K562 (cell line): Measurements from ENCODE around the gene TMEM167A. TPM values are rescaled to one million over a fixed set of nuclear protein-coding genes. Genes with fewer than 3 reads are reported as not detected.

ENCODE experiments used
- ARID3A ChIP-seq: IDR thresholded peaks from 2 replicates; pipeline ENCODE4 v1.6.1; 2012; ENCODE audit warnings: low read depth, low read length, improper control_type of control experiment, borderline replicate concordance
- ATF1 ChIP-seq, 2 experiments: fragments of 450-650 bp in 1 of 2; IDR thresholded peaks; 2 replicates each; pipeline ENCODE4 v1.6.1; 2016; ENCODE audit warnings: missing compliant biosample characterization in 1 of 2, missing genetic modification characterization in 1 of 2
- EP300 ChIP-seq: IDR thresholded peaks from 2 replicates; pipeline ENCODE4 v1.6.1; 2012; ENCODE audit warnings: low read length, improper control_type of control experiment
- HMGN3 ChIP-seq: IDR thresholded peaks from 2 replicates; pipeline ENCODE4 v1.6.1; 2011; ENCODE audit warnings: borderline replicate concordance, low read depth, mild to moderate bottlenecking, mixed read lengths, low read length; ENCODE audit not compliant: insufficient read length; ENCODE audit errors: extremely low read depth
- HOXB6 ChIP-seq: fragments of 250-450 bp; sonication (Bioruptor Pico); IDR thresholded peaks from 2 replicates; pipeline ENCODE4 v1.5.1; 2022; ENCODE audit warnings: mild to moderate bottlenecking, borderline replicate concordance
- KAT2B ChIP-seq: IDR thresholded peaks from one replicate; pipeline ENCODE4 v1.6.1; 2012; ENCODE audit warnings: low read depth, mild to moderate bottlenecking, control low read depth, inconsistent platforms, low read length, moderate library complexity
- L3MBTL2 ChIP-seq: fragments of 450-650 bp; IDR thresholded peaks from 2 replicates; pipeline ENCODE4 v1.6.1; 2016; ENCODE audit warnings: mild to moderate bottlenecking, moderate library complexity
- MECOM ChIP-seq: fragments of 250-450 bp; sonication (Bioruptor Pico); IDR thresholded peaks from 2 replicates; pipeline ENCODE4 v1.8.0; 2022; ENCODE audit warnings: inconsistent platforms
- MEF2A ChIP-seq: IDR thresholded peaks from 2 replicates; pipeline ENCODE4 v1.6.1; 2011; ENCODE audit warnings: low read depth, mild to moderate bottlenecking, low read length, moderate library complexity; ENCODE audit not compliant: control insufficient read depth
- PCBP1 ChIP-seq: fragments of 200-400 bp; formaldehyde crosslinking; IDR thresholded peaks from 2 replicates; pipeline ENCODE4 v1.6.1; 2018; ENCODE audit warnings: mild to moderate bottlenecking, low read depth, low read length; ENCODE audit not compliant: poor library complexity, severe bottlenecking
- POLR2G ChIP-seq: fragments of 200-400 bp; formaldehyde crosslinking; IDR thresholded peaks from 2 replicates; pipeline ENCODE4 v1.6.1; 2017; ENCODE audit warnings: low read depth, mild to moderate bottlenecking, antibody characterized with exemption, low read length, moderate library complexity
- POLR2H ChIP-seq: IDR thresholded peaks from 2 replicates; pipeline ENCODE4 v1.6.1; 2016; ENCODE audit warnings: missing genetic modification characterization, low read depth, mild to moderate bottlenecking, control low read depth, missing compliant biosample characterization, moderate library complexity
- RFX5 ChIP-seq: IDR thresholded peaks from 2 replicates; pipeline ENCODE4 v1.6.1; 2011; ENCODE audit warnings: low read depth, mild to moderate bottlenecking, improper control_type of control experiment, low read length
- SMARCC2 ChIP-seq: fragments of 450-650 bp; IDR thresholded peaks from 2 replicates; pipeline ENCODE4 v1.6.1; 2017; ENCODE audit warnings: antibody characterized with exemption, moderate library complexity, mild to moderate bottlenecking, low read depth
- SP2 ChIP-seq: IDR thresholded peaks from 2 replicates; pipeline ENCODE4 v1.6.1; 2011; ENCODE audit warnings: mild to moderate bottlenecking, low read depth, low read length, moderate library complexity; ENCODE audit not compliant: poor library complexity, severe bottlenecking; ENCODE audit errors: extremely low read depth
- TCFL5 ChIP-seq: fragments of 250-450 bp; sonication (Bioruptor Pico); conservative IDR thresholded peaks from 2 replicates; pipeline ENCODE4 v1.6.1; 2021; ENCODE audit warnings: mild to moderate bottlenecking, moderate library complexity, matching md5 sums
- YBX1 ChIP-seq: fragments of 450-650 bp; IDR thresholded peaks from 2 replicates; pipeline ENCODE4 v1.7.1; 2016; ENCODE audit warnings: mild to moderate bottlenecking
- ZNF778 ChIP-seq: fragments of 450-650 bp; formaldehyde crosslinking; IDR thresholded peaks from 2 replicates; pipeline ENCODE4 v1.4.0; 2020; ENCODE audit warnings: mild to moderate bottlenecking, moderate library complexity
- polyA plus RNA-seq, 8 experiments: library from polyadenylated mRNA; depleted of rRNA in 4 of 8; stranded (reverse) in 5 of 8; unstranded in 3 of 8; fragments of >200 nt; fragmentation: Nextera tagmentation in 2 of 8; fragmentation: Illumina TruSeq in 1 of 8; extraction: Ambion mirVana in 2 of 8; extraction: Trizol in 1 of 8; gene quantifications; 2 replicates each; pipeline versions ENCODE4 v1.2.1 to v1.2.3, GENCODE V29; 2011 to 2014; ENCODE audit warnings: inconsistent platforms in 1 of 8, missing spikeins in 1 of 8
- total RNA-seq, 7 experiments: library from RNA; depleted of rRNA in 6 of 7; stranded (reverse); fragments of >200 nt in 6 of 7; fragmentation: Illumina TruSeq in 2 of 7; extraction: Trizol in 2 of 7; gene quantifications; 2 replicates each; pipeline versions ENCODE4 v1.2.1 to v1.2.3, GENCODE V29; 2011 to 2021; ENCODE audit warnings: low replicate concordance in 1 of 7
- TF ChIP-seq, protein P1 (sequence below): fragments of 450-650 bp; formaldehyde crosslinking; IDR thresholded peaks from 2 replicates; pipeline ENCODE4 v1.4.0; 2020; ENCODE audit warnings: mild to moderate bottlenecking
- TF ChIP-seq, protein P2 (sequence below): fragments of 450-650 bp; formaldehyde crosslinking; IDR thresholded peaks from 2 replicates; pipeline ENCODE4 v1.4.0; 2020; ENCODE audit warnings: mild to moderate bottlenecking, moderate library complexity
- TF ChIP-seq, protein P3 (sequence below): fragments of 250-450 bp; sonication (Bioruptor Pico); IDR thresholded peaks from 2 replicates; pipeline ENCODE4 v1.5.0; 2022; ENCODE audit warnings: mild to moderate bottlenecking

The TMEM167A gene
- total and polyA plus RNA-seq, 9 of the 15 experiments (the other 6 are each of a cell fraction or from before 2014, with no cell fraction given): 35.3 to 458 (median 110) TPM

GRCh38 chr5:83076742-83077661 is at the start of gene TMEM167A, which contains the start of gene XRCC4 (continued):
- TF ChIP-seq ARID3A (no peak; the same call in 1 of the 2 replicates), RFX5 (no peak), EP300 (no peak; the same call in 1 of the 2 replicates), L3MBTL2 (no peak), YBX1 (no peak), MECOM (CRISPR knock-in tag) (no peak), POLR2H (tag) (peak; percentile 87), HMGN3 (peak; percentile 30), ZNF778 (CRISPR knock-in tag) (no peak), KAT2B (no peak), TCFL5 (CRISPR knock-in tag) (no peak), HOXB6 (0 out of 2 replicates have a peak, but pooled peaks have one; percentile 23), ATF1 (CRISPR knock-in tag; IDR thresholded peaks at IDR 0.05) (no peak), ATF1 (tag; IDR thresholded peaks at IDR 0.05) (peak; percentile 88), SMARCC2 (no peak), POLR2G (peak; percentile 99), PCBP1 (no peak), MEF2A (no peak), SP2 (peak; percentile 41)
- TF ChIP-seq, protein P1, sequence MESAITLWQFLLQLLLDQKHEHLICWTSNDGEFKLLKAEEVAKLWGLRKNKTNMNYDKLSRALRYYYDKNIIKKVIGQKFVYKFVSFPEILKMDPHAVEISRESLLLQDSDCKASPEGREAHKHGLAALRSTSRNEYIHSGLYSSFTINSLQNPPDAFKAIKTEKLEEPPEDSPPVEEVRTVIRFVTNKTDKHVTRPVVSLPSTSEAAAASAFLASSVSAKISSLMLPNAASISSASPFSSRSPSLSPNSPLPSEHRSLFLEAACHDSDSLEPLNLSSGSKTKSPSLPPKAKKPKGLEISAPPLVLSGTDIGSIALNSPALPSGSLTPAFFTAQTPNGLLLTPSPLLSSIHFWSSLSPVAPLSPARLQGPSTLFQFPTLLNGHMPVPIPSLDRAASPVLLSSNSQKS (CRISPR knock-in tag): no peak
- TF ChIP-seq, protein P2, sequence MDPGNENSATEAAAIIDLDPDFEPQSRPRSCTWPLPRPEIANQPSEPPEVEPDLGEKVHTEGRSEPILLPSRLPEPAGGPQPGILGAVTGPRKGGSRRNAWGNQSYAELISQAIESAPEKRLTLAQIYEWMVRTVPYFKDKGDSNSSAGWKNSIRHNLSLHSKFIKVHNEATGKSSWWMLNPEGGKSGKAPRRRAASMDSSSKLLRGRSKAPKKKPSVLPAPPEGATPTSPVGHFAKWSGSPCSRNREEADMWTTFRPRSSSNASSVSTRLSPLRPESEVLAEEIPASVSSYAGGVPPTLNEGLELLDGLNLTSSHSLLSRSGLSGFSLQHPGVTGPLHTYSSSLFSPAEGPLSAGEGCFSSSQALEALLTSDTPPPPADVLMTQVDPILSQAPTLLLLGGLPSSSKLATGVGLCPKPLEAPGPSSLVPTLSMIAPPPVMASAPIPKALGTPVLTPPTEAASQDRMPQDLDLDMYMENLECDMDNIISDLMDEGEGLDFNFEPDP (CRISPR knock-in tag): no peak
- TF ChIP-seq, protein P3, sequence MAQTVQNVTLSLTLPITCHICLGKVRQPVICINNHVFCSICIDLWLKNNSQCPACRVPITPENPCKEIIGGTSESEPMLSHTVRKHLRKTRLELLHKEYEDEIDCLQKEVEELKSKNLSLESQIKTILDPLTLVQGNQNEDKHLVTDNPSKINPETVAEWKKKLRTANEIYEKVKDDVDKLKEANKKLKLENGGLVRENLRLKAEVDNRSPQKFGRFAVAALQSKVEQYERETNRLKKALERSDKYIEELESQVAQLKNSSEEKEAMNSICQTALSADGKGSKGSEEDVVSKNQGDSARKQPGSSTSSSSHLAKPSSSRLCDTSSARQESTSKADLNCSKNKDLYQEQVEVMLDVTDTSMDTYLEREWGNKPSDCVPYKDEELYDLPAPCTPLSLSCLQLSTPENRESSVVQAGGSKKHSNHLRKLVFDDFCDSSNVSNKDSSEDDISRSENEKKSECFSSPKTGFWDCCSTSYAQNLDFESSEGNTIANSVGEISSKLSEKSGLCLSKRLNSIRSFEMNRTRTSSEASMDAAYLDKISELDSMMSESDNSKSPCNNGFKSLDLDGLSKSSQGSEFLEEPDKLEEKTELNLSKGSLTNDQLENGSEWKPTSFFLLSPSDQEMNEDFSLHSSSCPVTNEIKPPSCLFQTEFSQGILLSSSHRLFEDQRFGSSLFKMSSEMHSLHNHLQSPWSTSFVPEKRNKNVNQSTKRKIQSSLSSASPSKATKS: no peak
